ENCODE results near the gene LRWD1. TPM values are rescaled to one million over a fixed set of nuclear protein-coding genes. Genes with fewer than 3 reads are reported as not detected.

Gene LRWD1
- total and polyA plus RNA-seq, 9 of the 15 experiments (the other 6 are each of a cell fraction or from before 2014, with no cell fraction given): 0.61 to 66.0 (median 33.2) TPM

- DNase-seq (ENCODE audit: extremely low read depth in 1 of 4, low spot score in 3 of 4) (no peak), FAIRE-seq (no peak), ATAC-seq (no peak)
- Histone ChIP-seq H3K9me1 (ENCODE audit: control insufficient read depth, insufficient read depth, low read length) (peaks cover 3% of the 10 kb centered on the region), H3K9me3 (replicated peaks; ENCODE audit: control insufficient read depth, insufficient read depth, low read depth, low read length) (no peaks in the 10 kb centered on the region), H3K9ac (ENCODE audit: insufficient read depth in 1 of 2, low read depth in 2 of 2, low read length in 2 of 2) (peak overlapping the region in 1 of 2 experiments; percentile 39; a peak in 1 of 4 replicates), H3K4me2 (ENCODE audit: insufficient read depth, low read length) (no peak overlapping the region), H3K79me2 (ENCODE audit: control insufficient read depth, insufficient read depth, low read length) (no peaks in the 10 kb centered on the region), H3K27me3 (ENCODE audit: control insufficient read depth in 2 of 2, insufficient read depth in 2 of 2, low read length in 2 of 2) (no peaks in the 10 kb centered on the region), H3K27ac (ENCODE audit: extremely low read depth, low read depth, low read length) (no peak overlapping the region), H3K4me3 (no peak overlapping the region), H4K20me1 (replicated peaks; ENCODE audit: control insufficient read depth, insufficient read depth, low read length) (no peaks in the 10 kb centered on the region), H3K36me3 (ENCODE audit: control insufficient read depth, insufficient read depth, low read length) (peaks cover 16% of the 10 kb centered on the region; the same call in 2 of the 3 replicates), H2AFZ (ENCODE audit: low read depth, low read length) (no peak overlapping the region), H3K4me1 (replicated peaks in 1 of 2; ENCODE audit: control insufficient read depth in 2 of 2, insufficient read depth in 2 of 2, low read length in 2 of 2) (peaks cover 7 to 39% of the 10 kb centered on the region in 2 experiments; a peak in 3 of 5 replicates)
- BruUV-seq (replicated peaks): no TSS peak
- CTCF ChIA-PET (ENCODE audit: low intra/inter-chr PET ratio): no interaction called here
- POLR2A ChIA-PET: interaction anchor here (1.0 to 2.7 kb wide), 3 partner anchors 10 to 26 kb away, joined by 5 to 7 read pairs (median 6); no protein-coding TSS in a partner anchor
- intact Hi-C loops (cut with micrococcal nuclease) (no loop called here), in situ Hi-C loops (cut with MboI) (loop anchor here (25.0 kb wide), 2 partner anchors 110 to 210 kb away; partner anchors contain the start of genes POLR2J2, POLR2J3, SPDYE2 and SPDYE2B)
- no peak for TF ChIP-seq EZH2 (IDR thresholded peaks at IDR 0.05; ENCODE audit: borderline replicate concordance, low read depth, low read length)
- peak; percentile 93 for TF ChIP-seq ZNF121 (CRISPR knock-in tag; conservative IDR thresholded peaks at IDR 0.05)
- 82% methylated on average over 6 of the region's 6 CpGs for WGBS (ENCODE audit: insufficient coverage, low coverage, missing lambda C conversion rate)
Observed at GRCh38 chr7:102452451-102452850, 12.3 kb upstream of the LRWD1 start.

DNA sequence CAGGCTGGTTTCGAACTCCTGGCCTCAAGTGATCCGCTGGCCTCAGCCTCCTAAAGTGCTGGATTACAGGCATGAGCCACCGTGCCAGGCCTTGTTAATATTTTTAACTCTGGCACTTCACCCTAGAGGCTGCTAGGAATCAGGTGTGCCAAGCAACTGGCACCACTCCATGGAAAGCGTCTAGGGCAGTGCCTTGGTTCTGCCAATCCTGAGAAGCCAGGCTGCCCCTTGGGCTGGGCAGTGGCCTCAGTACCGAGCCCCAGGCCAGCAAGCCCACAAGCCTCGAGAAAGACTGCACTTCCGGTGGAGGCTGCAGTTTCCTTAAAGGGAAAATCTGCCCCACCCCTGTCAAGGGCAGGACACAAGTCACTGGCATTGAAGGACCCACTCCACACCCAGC, 11.5 kb upstream of the LRWD1 start:
- intact Hi-C loops (cut with micrococcal nuclease): no loop called here
- ATAC-seq: no peak
- no peak for DNase-seq (ENCODE audit: extremely low read depth in 1 of 4, low spot score in 3 of 4)
- Histone ChIP-seq H3K9ac (ENCODE audit: insufficient read depth in 1 of 2, low read depth in 2 of 2, low read length in 2 of 2) (peak overlapping the region in 1 of 2 experiments; percentile 0; a peak in 1 of 4 replicates), H3K27me3 (ENCODE audit: control insufficient read depth in 2 of 2, insufficient read depth in 2 of 2, low read length in 2 of 2) (no peaks in the 10 kb centered on the region), H3K4me3 (no peak overlapping the region), H3K9me3 (replicated peaks; ENCODE audit: control insufficient read depth, insufficient read depth, low read depth, low read length) (no peaks in the 10 kb centered on the region), H3K9me1 (ENCODE audit: control insufficient read depth, insufficient read depth, low read length) (peaks cover 3% of the 10 kb centered on the region), H4K20me1 (replicated peaks; ENCODE audit: control insufficient read depth, insufficient read depth, low read length) (no peaks in the 10 kb centered on the region), H3K4me1 (replicated peaks in 1 of 2; ENCODE audit: control insufficient read depth in 2 of 2, insufficient read depth in 2 of 2, low read length in 2 of 2) (peaks cover 7 to 33% of the 10 kb centered on the region in 2 experiments; a peak in 3 of 5 replicates), H3K36me3 (ENCODE audit: control insufficient read depth, insufficient read depth, low read length) (peaks cover 23% of the 10 kb centered on the region; the same call in 2 of the 3 replicates), H3K79me2 (ENCODE audit: control insufficient read depth, insufficient read depth, low read length) (no peaks in the 10 kb centered on the region), H3K4me2 (ENCODE audit: insufficient read depth, low read length) (no peak overlapping the region), H2AFZ (ENCODE audit: low read depth, low read length) (no peak overlapping the region), H3K27ac (ENCODE audit: extremely low read depth, low read depth, low read length) (no peak overlapping the region)
- ChIA-PET CTCF (ENCODE audit: low intra/inter-chr PET ratio) (no interaction called here), POLR2A (interaction anchor here (2.2 to 2.7 kb wide), 2 partner anchors 11 to 13 kb away, joined by 6 to 7 read pairs; no protein-coding TSS in a partner anchor)
- in situ Hi-C loops (cut with MboI): loop anchor here (25.0 kb wide), 2 partner anchors 109 to 209 kb away; partner anchors contain the start of genes POLR2J2, POLR2J3, SPDYE2 and SPDYE2B
- TF ChIP-seq COPS2 (conservative IDR thresholded peaks at IDR 0.05): no peak
- TF ChIP-seq SRF (CRISPR knock-in tag; IDR thresholded peaks at IDR 0.05): peak in 1 of 2 experiments; percentile 30; a peak in 1 of 4 replicates
- no peak for TF ChIP-seq WHSC1 (IDR thresholded peaks at IDR 0.05; ENCODE audit: low read length)
- 69% methylated on average over 7 of the region's 7 CpGs for WGBS (ENCODE audit: insufficient coverage, low coverage, missing lambda C conversion rate)
- no TSS peak for BruUV-seq (replicated peaks)
- no peak for FAIRE-seq

Measured in K562 (cell line).